Activated CD8-positive, alpha-beta memory T cell treated with anti-CD3 and anti-CD28 coated beads for 4 hours (primary cell): ENCODE data around the gene NLN.
A peak's percentile ranks its signal among the peaks of the same experiment; 100 is the strongest.
"Not testable (repeated sequence)": the region's sequence is repeated elsewhere in the genome, so short reads cannot be mapped to it uniquely, and the experiment has no call there.

Experiments used
- DNase-seq, 2 donors: peaks; one replicate each; pipeline ENCODE4 v3.0.0-alpha.2; 2020; ENCODE audit warnings: low read depth in 2 of 2

NLN gene

GRCh38 chr5:65772963-65773362 is 51.0 kb downstream of the NLN start:
- not testable (repeated sequence) for DNase-seq

- DNase-seq, result no peak
Observed at GRCh38 chr5:65774346-65774745, 52.3 kb downstream of the NLN start.

- no peak for DNase-seq
Observed at GRCh38 chr5:65775476-65775875, 53.5 kb downstream of the NLN start.

- DNase-seq, result no peak
Observed at GRCh38 chr5:65776441-65777141, 54.6 kb downstream of the NLN start.

- no peak for DNase-seq
Observed at GRCh38 chr5:65778126-65778525, 56.1 kb downstream of the NLN start.

GRCh38 chr5:65779643-65780042 is 57.6 kb downstream of the NLN start:
- no peak for DNase-seq

GRCh38 chr5:65788296-65788695 is 66.3 kb downstream of the NLN start:
- DNase-seq, result not testable (repeated sequence)

GRCh38 chr5:65790371-65791163 is 68.6 kb downstream of the NLN start:
- peak in 1 of 2 donors; percentile 17 for DNase-seq

GRCh38 chr5:65791712-65792673 is 70.0 kb downstream of the NLN start:
- DNase-seq, result no peak

GRCh38 chr5:65796269-65796668 is 74.3 kb downstream of the NLN start:
- DNase-seq, result no peak

- DNase-seq, result no peak
Observed at GRCh38 chr5:65796751-65797316, 74.8 kb downstream of the NLN start.

- DNase-seq, result no peak
Observed at GRCh38 chr5:65797481-65797880, 75.5 kb downstream of the NLN start.

- DNase-seq, result no peak
Observed at GRCh38 chr5:65799857-65800256, 77.9 kb downstream of the NLN start.

GRCh38 chr5:65800775-65801174 is 78.8 kb downstream of the NLN start:
- no peak for DNase-seq

- DNase-seq, result no peak
Observed at GRCh38 chr5:65801352-65801783, 79.4 kb downstream of the NLN start.

GRCh38 chr5:65802080-65802479 is 80.1 kb downstream of the NLN start:
- no peak for DNase-seq

GRCh38 chr5:65802820-65803219 is 80.8 kb downstream of the NLN start:
- DNase-seq, result no peak

GRCh38 chr5:65803699-65804391 is 81.8 kb downstream of the NLN start:
- DNase-seq, result no peak

GRCh38 chr5:65805089-65805488 is 83.1 kb downstream of the NLN start:
- no peak for DNase-seq

GRCh38 chr5:65807494-65807893 is 85.5 kb downstream of the NLN start:
- not testable (repeated sequence) for DNase-seq

GRCh38 chr5:65808251-65808741 is 86.3 kb downstream of the NLN start:
- no peak for DNase-seq
